GM19468 (cell line): ENCODE results near the gene TBL3.
"Not testable (repeated sequence)": the region's sequence is repeated elsewhere in the genome, so short reads cannot be mapped to it uniquely, and the experiment has no call there.

ENCODE experiments used
- ATAC-seq: cut with Tn5 transposase; IDR thresholded peaks from one replicate; pipeline ENCODE4 v1.9.1; 2021; ENCODE audit warnings: mild to moderate bottlenecking, moderate library complexity, moderate number of reproducible peaks; ENCODE audit not compliant: unreplicated experiment; ENCODE audit errors: extremely low read depth

The TBL3 gene

DNA sequence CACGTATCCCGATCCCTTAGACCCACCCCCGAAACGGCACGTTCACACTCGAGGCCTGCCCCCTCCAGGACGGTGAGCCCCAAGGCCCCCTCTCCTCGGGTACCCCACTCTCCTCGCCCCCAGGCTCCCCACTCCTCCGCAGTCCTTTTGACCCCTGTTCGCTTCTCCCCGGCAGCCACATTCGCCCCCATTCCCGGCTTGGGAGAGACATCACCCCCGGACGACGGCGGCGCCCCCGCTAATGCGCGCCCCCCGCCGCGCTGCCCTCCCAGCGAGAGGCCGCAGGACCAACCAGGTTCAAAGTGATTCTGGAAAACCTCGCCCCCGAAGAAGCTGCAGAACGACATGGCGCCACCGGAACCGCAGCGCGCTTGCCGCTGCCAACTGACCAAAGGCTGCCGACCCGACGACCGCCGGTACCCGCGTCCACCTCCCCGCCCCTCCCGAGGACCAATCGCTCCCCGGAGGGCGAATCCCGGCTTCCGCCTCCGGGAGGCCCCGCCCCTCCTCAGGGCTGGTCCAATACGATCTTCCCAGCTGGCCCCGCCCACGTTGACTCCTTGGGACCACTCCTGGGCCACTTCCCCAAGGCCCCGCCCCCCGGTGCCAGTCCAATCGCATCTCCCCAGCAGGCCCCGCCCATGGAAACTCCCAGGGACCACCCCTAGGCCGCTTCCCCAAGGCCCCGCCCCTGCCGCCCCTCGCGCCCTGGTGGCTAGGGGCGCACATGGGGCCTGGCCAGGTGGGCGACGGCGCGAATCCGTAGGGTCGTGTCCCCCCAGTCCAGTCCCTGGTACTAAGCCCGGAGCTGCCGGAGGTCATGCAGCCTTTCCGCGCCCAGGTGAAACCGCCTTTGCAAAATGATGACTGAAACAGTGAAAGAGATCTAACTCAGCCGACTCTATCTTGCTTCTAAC, 28.8 kb upstream of the TBL3 start, which contains the start of gene MSRB1:
Gene MSRB1 (minus strand): TSS at position 390 of the 917 bp plus-strand sequence. CDS start 43 bp downstream, at position 347.
- ATAC-seq: peak; percentile 90

DNA sequence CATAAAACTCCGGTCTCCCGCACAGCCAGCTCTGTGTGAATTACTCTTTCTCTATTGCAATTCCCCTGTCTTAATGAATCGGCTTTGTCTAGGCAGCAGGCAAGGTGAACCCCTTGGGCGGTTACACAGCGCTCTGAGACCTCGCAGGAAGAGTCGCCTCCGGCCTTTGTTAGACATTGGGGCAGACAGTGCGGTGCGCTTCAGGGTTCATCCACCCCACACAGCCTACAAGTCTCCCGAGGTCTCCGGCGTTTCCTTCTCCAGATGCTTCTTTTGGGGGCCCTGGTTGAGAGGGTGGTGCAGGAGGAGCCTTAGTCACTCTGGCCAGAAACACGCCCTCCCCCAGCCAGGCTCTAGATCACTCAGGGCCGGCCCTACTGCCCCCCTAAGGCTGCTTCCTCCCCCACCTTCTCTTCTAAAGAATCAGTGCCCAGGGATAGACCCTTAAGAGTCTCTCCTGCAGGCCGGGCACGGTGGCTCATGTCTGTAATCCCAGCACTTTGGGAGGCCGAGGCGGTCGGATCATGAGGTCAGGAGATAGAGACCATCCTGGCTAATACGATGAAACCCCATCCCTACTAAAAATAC, 27.1 kb upstream of the TBL3 start:
- no peak for ATAC-seq

- ATAC-seq: no peak
Observed at GRCh38 chr16:1945559-1946391, 26.1 kb upstream of the TBL3 start.

GRCh38 chr16:1946495-1947368, 25.1 kb upstream of the TBL3 start:
- ATAC-seq: no peak

DNA sequence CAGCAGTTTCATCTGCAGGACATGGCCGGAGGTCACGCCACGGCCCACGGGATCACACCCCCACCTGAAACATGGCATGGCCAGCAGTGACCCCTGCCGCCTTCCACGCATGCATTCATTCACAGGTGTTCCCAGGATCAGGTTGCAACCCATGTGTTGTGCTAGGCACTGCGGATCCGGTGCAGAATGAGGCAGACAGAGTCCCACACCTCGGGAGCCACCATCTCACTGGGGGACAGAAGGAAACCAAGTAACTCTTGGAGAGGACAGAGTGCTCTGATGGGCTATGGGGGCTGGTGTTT, 24.5 kb upstream of the TBL3 start:
- ATAC-seq: no peak

GRCh38 chr16:1949507-1949906, 22.3 kb upstream of the TBL3 start:
- ATAC-seq: no peak

GRCh38 chr16:1950047-1950446, 21.8 kb upstream of the TBL3 start:
- ATAC-seq: no peak

DNA sequence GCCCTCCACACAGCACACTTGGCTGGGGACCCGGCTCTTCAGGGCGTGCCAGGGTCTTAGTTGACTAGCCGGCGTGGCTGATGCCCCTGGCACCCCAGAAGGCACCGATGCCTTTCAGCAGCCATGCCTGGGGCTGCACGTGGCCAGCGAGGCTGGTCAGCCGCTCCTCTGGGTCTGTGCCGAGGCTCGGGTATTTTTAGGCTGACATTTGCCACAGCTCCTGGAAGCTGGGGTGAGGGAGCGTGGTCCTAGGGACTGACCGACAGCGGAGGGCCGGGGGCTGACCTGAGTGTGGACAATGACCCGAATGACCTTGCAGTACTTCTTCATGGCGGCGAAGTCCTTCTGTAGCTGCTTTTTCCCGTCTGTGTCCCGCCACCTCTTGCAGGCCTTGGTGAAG, 21.3 kb upstream of the TBL3 start:
- no peak for ATAC-seq

- ATAC-seq: no peak
Observed at GRCh38 chr16:1953734-1954133, 18.1 kb upstream of the TBL3 start.

DNA sequence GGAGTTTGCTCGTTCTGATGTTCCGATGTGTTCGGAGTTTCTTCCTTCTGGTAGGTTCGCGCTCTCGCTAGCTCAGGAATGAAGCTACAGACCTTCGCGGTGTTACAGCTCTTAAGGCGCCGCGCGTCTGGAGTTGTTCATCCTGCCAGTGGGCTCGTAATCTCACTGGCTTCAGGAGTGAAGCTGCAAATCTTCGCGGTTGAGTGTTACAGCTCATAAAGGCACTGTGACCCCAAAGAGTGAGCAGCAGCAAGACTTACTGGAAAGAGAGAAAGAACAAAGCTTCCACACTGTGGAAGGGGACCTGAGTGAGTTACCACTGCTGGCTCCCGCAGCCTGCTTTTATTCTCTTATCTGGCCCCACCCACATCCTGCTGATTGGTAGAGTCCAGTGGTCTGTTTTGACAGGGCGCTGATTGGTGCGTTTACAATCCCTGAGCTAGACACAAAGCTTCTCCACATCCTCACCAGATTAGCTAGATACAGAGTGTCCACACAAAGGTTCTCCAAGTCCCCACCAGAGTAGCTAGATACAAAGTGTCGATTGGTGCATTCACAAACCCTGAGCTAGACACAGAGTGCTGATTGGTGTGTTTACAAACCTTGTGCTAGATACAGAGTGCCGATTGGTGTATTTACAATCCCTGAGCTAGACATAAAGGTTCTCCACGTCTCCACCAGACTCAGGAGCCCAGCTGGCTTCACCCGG, 14.3 kb upstream of the TBL3 start:
- ATAC-seq: not testable (repeated sequence)

DNA sequence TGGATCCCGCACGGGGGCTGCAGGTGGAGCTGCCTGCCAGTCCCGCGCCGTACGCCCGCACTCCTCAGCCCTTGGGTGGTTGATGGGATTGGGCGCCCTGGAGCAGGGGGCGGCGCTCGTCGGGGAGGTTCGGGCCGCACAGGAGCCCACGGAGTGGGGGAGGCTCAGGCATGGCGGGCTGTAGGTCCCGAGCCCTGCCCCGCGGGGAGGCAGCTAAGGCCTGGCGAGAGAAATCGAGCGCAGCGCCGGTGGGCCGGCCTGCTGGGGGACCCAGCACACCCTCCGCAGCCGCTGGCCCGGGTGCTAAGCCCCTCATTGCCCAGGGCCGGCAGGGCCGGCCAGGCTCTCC, 13.7 kb upstream of the TBL3 start:
- ATAC-seq: not testable (repeated sequence)

DNA sequence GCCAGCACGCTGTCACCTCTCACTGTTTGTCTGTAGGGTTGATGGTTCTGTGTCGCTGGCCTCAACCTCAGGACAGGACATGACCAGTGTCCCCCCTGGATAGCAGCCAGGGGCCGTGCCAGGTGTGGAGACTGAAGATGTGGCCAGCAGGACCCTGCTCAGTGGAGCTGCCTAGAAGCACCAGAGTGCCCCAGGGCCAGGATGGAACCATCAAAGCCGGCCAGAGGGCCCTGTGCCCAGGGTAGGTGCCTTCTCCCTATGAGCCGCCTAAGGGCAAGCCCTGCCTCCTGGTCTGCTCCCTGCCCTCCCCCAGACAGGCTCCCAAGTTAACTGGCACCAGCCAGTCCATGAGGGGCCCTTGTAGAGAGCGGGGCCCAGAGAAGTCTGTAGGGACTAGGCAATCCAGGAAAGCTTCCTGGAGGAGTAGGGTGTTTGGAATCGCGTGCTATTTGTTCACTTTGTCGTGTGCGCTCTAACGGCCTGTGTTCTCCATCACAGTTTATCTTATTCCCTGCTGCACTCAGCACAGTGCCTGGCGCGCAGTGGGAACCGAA, 13.1 kb upstream of the TBL3 start:
- no peak for ATAC-seq

DNA sequence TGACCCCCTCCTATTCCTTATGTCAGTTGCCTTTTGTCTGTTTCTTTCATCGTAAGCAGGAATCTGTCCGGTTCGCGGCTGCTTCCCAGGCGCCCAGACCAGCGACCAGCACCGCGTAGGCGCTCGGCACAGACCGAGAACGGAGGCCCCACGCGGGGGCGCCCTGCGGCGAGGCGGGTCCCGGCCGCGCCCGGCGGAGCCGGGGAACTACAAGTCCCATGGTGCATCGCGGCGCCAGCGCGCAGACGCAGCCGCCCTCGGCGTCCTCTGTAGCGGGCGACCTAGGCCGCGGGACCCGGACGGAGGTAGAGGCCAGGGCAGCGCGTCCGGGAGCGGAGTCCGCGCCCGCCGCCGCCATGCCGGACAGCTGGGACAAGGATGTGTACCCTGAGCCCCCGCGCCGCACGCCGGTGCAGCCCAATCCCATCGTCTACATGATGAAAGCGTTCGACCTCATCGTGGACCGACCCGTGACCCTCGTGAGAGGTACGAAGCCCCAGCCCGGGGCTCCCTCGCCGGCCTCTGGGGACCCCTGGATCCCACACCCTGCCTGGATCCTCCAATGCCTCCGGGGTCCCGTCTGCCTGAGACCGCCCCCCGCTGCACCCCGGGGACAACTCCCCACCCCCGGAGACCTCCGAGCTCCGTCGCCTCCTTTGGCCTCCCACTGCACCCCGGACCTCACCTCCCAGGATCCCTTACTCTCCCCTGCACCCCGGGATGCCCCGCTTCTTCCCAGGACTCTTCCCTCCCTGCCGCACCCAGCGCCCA, 12.4 kb upstream of the TBL3 start, which contains the start of gene NDUFB10:
Gene NDUFB10 (plus strand): TSS at position 270 of the 771 bp plus-strand sequence. CDS start 87 bp downstream, at position 357.
- ATAC-seq: peak; percentile 84

- ATAC-seq: no peak
Observed at GRCh38 chr16:1960665-1961630, 10.9 kb upstream of the TBL3 start.

DNA sequence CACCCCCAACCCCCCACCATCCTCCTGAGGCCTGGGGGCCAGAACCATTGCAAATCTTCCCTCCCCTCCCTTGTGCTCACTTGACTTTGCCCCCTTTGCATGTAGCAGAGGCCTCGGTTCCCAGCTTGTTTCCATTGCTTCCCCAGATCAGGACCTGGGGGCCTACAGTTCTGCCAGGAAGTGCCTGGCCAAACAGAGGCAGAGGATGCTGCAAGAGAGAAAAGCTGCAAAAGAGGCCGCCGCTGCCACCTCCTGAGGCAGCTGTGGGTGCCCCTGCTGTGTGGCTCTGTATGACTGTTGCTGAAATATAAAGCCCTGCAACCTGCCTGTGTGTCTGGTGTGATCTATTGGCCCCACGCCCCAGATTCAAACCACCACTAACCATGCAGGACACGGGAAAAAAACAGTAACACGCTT, 10.2 kb upstream of the TBL3 start:
- ATAC-seq: no peak

- ATAC-seq: not testable (repeated sequence)
Observed at GRCh38 chr16:1962161-1963153, 9.4 kb upstream of the TBL3 start.
